Transverse colon (tissue), 3 donors: ENCODE measurements around the gene MPHOSPH10.

Experiments used
- CTCF ChIP-seq, 5 experiments: fragments of 200-600 bp in 3 of 5; fragments of 450-650 bp in 2 of 5; sonication (generic) in 3 of 5; IDR thresholded peaks; 1 replicate in 2 of 5; 2 replicates in 3 of 5; pipeline ENCODE4 v1.5.1; 2016 to 2017; ENCODE audit warnings: antibody characterized with exemption in 5 of 5, inconsistent platforms in 3 of 5, mild to moderate bottlenecking in 2 of 5, moderate library complexity in 1 of 5
- POLR2A ChIP-seq: fragments of 450-650 bp; IDR thresholded peaks from one replicate; pipeline ENCODE4 v1.6.1; 2016; ENCODE audit warnings: antibody characterized with exemption, mild to moderate bottlenecking, moderate library complexity

GRCh38 chr2:71101656-71102055, 28.8 kb upstream of the MPHOSPH10 start:
- TF ChIP-seq POLR2A (no peak), CTCF (IDR thresholded peaks at IDR 0.05) (no peak)
